H1 (cell line): ENCODE measurements around the gene PFDN5. TPM values are rescaled to one million over a fixed set of nuclear protein-coding genes. Genes with fewer than 3 reads are reported as not detected.

ENCODE experiments used
- ATF2 ChIP-seq: IDR thresholded peaks from 2 replicates; pipeline ENCODE4 v1.6.1; 2012; ENCODE audit warnings: low read length, inconsistent platforms
- CEBPB ChIP-seq: IDR thresholded peaks from 2 replicates; pipeline ENCODE4 v1.6.1; 2012; ENCODE audit warnings: low read depth, low read length
- CHD2 ChIP-seq: IDR thresholded peaks from 2 replicates; pipeline ENCODE4 v1.6.1; 2012; ENCODE audit warnings: low read length, improper control_type of control experiment
- CHD7 ChIP-seq: fragments of 300-600 bp; sonication (generic); IDR thresholded peaks from 2 replicates; pipeline ENCODE4 v1.7.1; 2012; ENCODE audit warnings: low read length, moderate library complexity, mild to moderate bottlenecking, inconsistent platforms; ENCODE audit not compliant: insufficient replicate concordance
- GTF2F1 ChIP-seq: IDR thresholded peaks from 2 replicates; pipeline ENCODE4 v1.6.1; 2012; ENCODE audit warnings: low read depth, low read length, improper control_type of control experiment, borderline replicate concordance
- HDAC2 ChIP-seq, 2 experiments: fragments of 300-600 bp in 1 of 2; sonication (generic) in 1 of 2; IDR thresholded peaks; 2 replicates each; pipeline ENCODE4 v1.6.1; 2011 to 2012; ENCODE audit warnings: low read depth in 2 of 2, low read length in 2 of 2, mild to moderate bottlenecking in 2 of 2, moderate library complexity in 2 of 2, borderline replicate concordance in 1 of 2, inconsistent platforms in 1 of 2
- polyA plus RNA-seq, 7 experiments: library from polyadenylated mRNA; depleted of rRNA in 3 of 7; stranded (reverse) in 5 of 7; unstranded in 2 of 7; fragments of >200 nt in 5 of 7; fragments of 200-250 nt in 2 of 7; gene quantifications; 1 replicate in 5 of 7; 2 replicates in 1 of 7; 4 replicates in 1 of 7; pipeline versions ENCODE4 v1.2.1 to v1.2.3, GENCODE V29; 2011 to 2013; ENCODE audit warnings: missing spikeins in 2 of 7, mixed read lengths in 2 of 7
- total RNA-seq: library from RNA; stranded (reverse); fragmentation: NEBNext Ultra II Directional; extraction: Animal tissue kit (Norgen Biotek cat#: 25700); gene quantifications from 2 replicates; pipeline ENCODE4 v1.2.1, GENCODE V29; 2021

Gene PFDN5
- total and polyA plus RNA-seq, 2 of the 8 experiments (the other 6 are each of a cell fraction or from before 2014, with no cell fraction given), result 290 to 630 TPM

- TF ChIP-seq CHD7 (no peak), GTF2F1 (no peak), ATF2 (no peak), CHD2 (no peak), HDAC2 (IDR thresholded peaks at IDR 0.05; ENCODE audit: borderline replicate concordance in 1 of 2, low read depth in 2 of 2, low read length in 2 of 2) (no peak), CEBPB (no peak)
These were observed 42.0 kb upstream of the PFDN5 start (continued) for GRCh38 chr12:53253298-53253697.
